Peyer's patch (tissue), 4 donors: Measurements from ENCODE around the gene FOXK1.

ENCODE experiments used
- POLR2A ChIP-seq, 2 donors: fragments of 450-650 bp; IDR thresholded peaks; one replicate each; pipeline ENCODE4 v1.5.1; 2017; ENCODE audit warnings: antibody characterized with exemption in 2 of 2, mild to moderate bottlenecking in 2 of 2, moderate library complexity in 2 of 2
- TF ChIP-seq, protein P1 (sequence below), 6 experiments: fragments of 450-650 bp in 4 of 6; fragments of 200-600 bp in 2 of 6; sonication (generic) in 1 of 6; IDR thresholded peaks; one replicate each; pipeline ENCODE4 v1.5.1; 2017 to 2019; ENCODE audit warnings: antibody characterized with exemption in 6 of 6, mild to moderate bottlenecking in 3 of 6, moderate library complexity in 1 of 6

DNA sequence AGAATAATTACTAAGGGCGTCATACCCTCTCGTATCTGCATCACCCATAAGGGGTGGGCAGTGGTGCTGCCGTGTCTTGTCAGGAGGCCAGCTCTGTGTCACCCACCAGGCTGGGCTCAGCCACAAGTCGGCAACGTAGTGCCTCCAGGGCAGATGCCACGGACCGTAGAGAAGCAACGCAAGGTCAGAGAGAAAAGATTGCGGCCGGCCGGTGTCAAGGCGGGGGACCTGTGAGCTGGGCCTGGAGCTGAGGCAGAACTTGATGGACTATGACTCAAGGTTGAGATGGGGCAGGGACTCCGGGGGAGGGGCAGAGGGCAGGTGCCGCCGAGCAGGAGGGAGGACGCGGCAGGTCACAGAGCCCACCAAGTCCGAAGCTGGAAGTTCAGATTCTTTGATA, 29.5 kb downstream of the FOXK1 start:
- TF ChIP-seq, protein P1, sequence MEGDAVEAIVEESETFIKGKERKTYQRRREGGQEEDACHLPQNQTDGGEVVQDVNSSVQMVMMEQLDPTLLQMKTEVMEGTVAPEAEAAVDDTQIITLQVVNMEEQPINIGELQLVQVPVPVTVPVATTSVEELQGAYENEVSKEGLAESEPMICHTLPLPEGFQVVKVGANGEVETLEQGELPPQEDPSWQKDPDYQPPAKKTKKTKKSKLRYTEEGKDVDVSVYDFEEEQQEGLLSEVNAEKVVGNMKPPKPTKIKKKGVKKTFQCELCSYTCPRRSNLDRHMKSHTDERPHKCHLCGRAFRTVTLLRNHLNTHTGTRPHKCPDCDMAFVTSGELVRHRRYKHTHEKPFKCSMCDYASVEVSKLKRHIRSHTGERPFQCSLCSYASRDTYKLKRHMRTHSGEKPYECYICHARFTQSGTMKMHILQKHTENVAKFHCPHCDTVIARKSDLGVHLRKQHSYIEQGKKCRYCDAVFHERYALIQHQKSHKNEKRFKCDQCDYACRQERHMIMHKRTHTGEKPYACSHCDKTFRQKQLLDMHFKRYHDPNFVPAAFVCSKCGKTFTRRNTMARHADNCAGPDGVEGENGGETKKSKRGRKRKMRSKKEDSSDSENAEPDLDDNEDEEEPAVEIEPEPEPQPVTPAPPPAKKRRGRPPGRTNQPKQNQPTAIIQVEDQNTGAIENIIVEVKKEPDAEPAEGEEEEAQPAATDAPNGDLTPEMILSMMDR (IDR thresholded peaks at IDR 0.05) = no peak
- TF ChIP-seq POLR2A (IDR thresholded peaks at IDR 0.05) = no peak
